Measurements from ENCODE around the gene TBK1. TPM values are rescaled to one million over a fixed set of nuclear protein-coding genes. Genes with fewer than 3 reads are reported as not detected.

The TBK1 gene
- total and polyA plus RNA-seq, 2 of the 4 experiments (the other 2 are of a cell fraction): 9.9 to 11.6 TPM

- CTCF ChIA-PET: interaction anchor here (0.9 kb wide), 1 partner anchor 10 kb away, joined by 3 read pairs; no protein-coding TSS in a partner anchor
- BruUV-seq (replicated peaks): no TSS peak
- peaks cover 25% of the 10 kb centered on the region for H3K36me3 ChIP-seq (ENCODE audit: control insufficient read depth, insufficient read depth, low read length)
Measured at GRCh38 chr12:64476844-64477243, 24.9 kb downstream of the TBK1 start.

More at GRCh38 chr12:64476844-64477243, 24.9 kb downstream of the TBK1 start:
- no peak overlapping the region for H2BK120ac ChIP-seq (ENCODE audit: low read depth, low read length)
- DNase-seq: no peak
- no peak overlapping the region for H3K4me3 ChIP-seq (ENCODE audit: insufficient read depth, low read depth, low read length)
- no peak overlapping the region for H3K14ac ChIP-seq (replicated peaks; ENCODE audit: low read depth, low read length)
- no peak overlapping the region for H2AK9ac ChIP-seq (replicated peaks; ENCODE audit: low read depth, low read length, poor library complexity)
- H3K4ac ChIP-seq (ENCODE audit: low read depth, low read length): no peak overlapping the region
- in situ Hi-C loops (cut with MboI; ENCODE audit: low sequenced_read_pairs): no loop called here
- H2AK5ac ChIP-seq (ENCODE audit: low read depth, low read length): no peak overlapping the region
- H3K27ac ChIP-seq (ENCODE audit: insufficient read depth, low read length): no peak overlapping the region
- POLR2A ChIA-PET (ENCODE audit: unreplicated experiment): no interaction called here
- H2BK15ac ChIP-seq (ENCODE audit: low read depth, low read length): no peak overlapping the region
- no peak overlapping the region for H4K91ac ChIP-seq (ENCODE audit: insufficient read depth, low read depth, low read length)
- no peak for TF ChIP-seq FOS (IDR thresholded peaks at IDR 0.05; ENCODE audit: low read depth, low read length)
- no peak overlapping the region for H2BK5ac ChIP-seq (ENCODE audit: low read depth, low read length, poor library complexity, severe bottlenecking)
- peaks cover 23 to 26% of the 10 kb centered on the region in 2 experiments for H3K79me1 ChIP-seq (ENCODE audit: low read depth in 1 of 2, low read length in 2 of 2)
- ATAC-seq (ENCODE audit: low read depth): no peak
- no peak overlapping the region for H4K8ac ChIP-seq (ENCODE audit: low read depth in 2 of 2, low read length in 2 of 2)
- H3K9ac ChIP-seq (ENCODE audit: low read depth, low read length): no peak overlapping the region
- dilution Hi-C loops (cut with HindIII; ENCODE audit: low sequenced_read_pairs, unreplicated experiment): no loop called here
- H3K18ac ChIP-seq (ENCODE audit: low read depth, low read length): no peak overlapping the region
- 0 out of 2 replicates have a peak, but pooled peaks cover 4% of the 10 kb centered on the region for H4K20me1 ChIP-seq (ENCODE audit: insufficient read depth, low read length)
- no peak overlapping the region for H2AFZ ChIP-seq (replicated peaks; ENCODE audit: low read length, poor library complexity)
- WGBS, 2 experiments (ENCODE audit: extremely low coverage in 2 of 2, insufficient read length in 1 of 2): no CpG with 5 or more reads among the region's 2 CpGs
- no peaks in the 10 kb centered on the region for H3K27me3 ChIP-seq (ENCODE audit: control insufficient read depth, insufficient read depth, low read length)
- H3K23ac ChIP-seq (ENCODE audit: low read depth, low read length): no peak overlapping the region
- H3K9me3 ChIP-seq (ENCODE audit: control insufficient read depth, insufficient read depth, low read length): peaks cover 3% of the 10 kb centered on the region; the same call in 1 of the 2 replicates
- intact Hi-C loops (cut with micrococcal nuclease): no loop called here
- H4K5ac ChIP-seq (ENCODE audit: low read depth, low read length): no peak overlapping the region
- no peaks in the 10 kb centered on the region for H3K4me1 ChIP-seq (ENCODE audit: control insufficient read depth, insufficient read depth, low read length)
- H2BK20ac ChIP-seq (ENCODE audit: low read depth, low read length): no peak overlapping the region
- no peak overlapping the region for H3K56ac ChIP-seq (ENCODE audit: extremely low read depth, insufficient read depth, low read length)
- H3K4me2 ChIP-seq (ENCODE audit: low read depth, low read length): no peak overlapping the region
- H3K9me1 ChIP-seq (ENCODE audit: insufficient read depth, low read length): no peaks in the 10 kb centered on the region

Measured in IMR-90 (cell line).